ENCODE data around the gene DENND6B. TPM values are rescaled to one million over a fixed set of nuclear protein-coding genes. Genes with fewer than 3 reads are reported as not detected.

DENND6B gene
- total and polyA plus RNA-seq, 2 of the 13 experiments (the other 11 are each of a cell fraction or from before 2014, with no cell fraction given), result 0.95 to 3.8 TPM

GRCh38 chr22:50342651-50343540 lies 16.1 kb upstream of the DENND6B start, which contains the start of gene PPP6R2 (continued):
- TF ChIP-seq CREBL2 (CRISPR knock-in tag; IDR thresholded peaks at IDR 0.05; ENCODE audit: borderline replicate concordance), result no peak
- TF ChIP-seq ZSCAN5A (CRISPR knock-in tag; IDR thresholded peaks at IDR 0.05; ENCODE audit: borderline replicate concordance), result no peak
- no peak for TF ChIP-seq JARID2 (CRISPR knock-in tag; IDR thresholded peaks at IDR 0.05; ENCODE audit: insufficient replicate concordance)
- TF ChIP-seq MXD4 (CRISPR knock-in tag; IDR thresholded peaks at IDR 0.05), result no peak
- no peak for TF ChIP-seq MLXIP (CRISPR knock-in tag; IDR thresholded peaks at IDR 0.05; ENCODE audit: borderline replicate concordance)
- TF ChIP-seq DRAP1 (CRISPR knock-in tag; IDR thresholded peaks at IDR 0.05), result no peak
- TF ChIP-seq ZNF18 (CRISPR knock-in tag; IDR thresholded peaks at IDR 0.05; ENCODE audit: insufficient replicate concordance), result no peak
- TF ChIP-seq LRRFIP1 (CRISPR knock-in tag; conservative IDR thresholded peaks at IDR 0.05), result no peak
- no peak for TF ChIP-seq PRDM10 (CRISPR knock-in tag; IDR thresholded peaks at IDR 0.05; ENCODE audit: low read depth)
- no peak for TF ChIP-seq THYN1 (CRISPR knock-in tag; IDR thresholded peaks at IDR 0.05; ENCODE audit: borderline replicate concordance, low read depth)
- no peak; the same call in 1 of the 2 replicates for TF ChIP-seq TMF1 (CRISPR knock-in tag; IDR thresholded peaks at IDR 0.05; ENCODE audit: low read depth)
- no peak for TF ChIP-seq TP53 (CRISPR knock-in tag; conservative IDR thresholded peaks at IDR 0.05)
- no peak for TF ChIP-seq MAFF (IDR thresholded peaks at IDR 0.05; ENCODE audit: low read depth, low read length)
- no peak for TF ChIP-seq SUZ12 (IDR thresholded peaks at IDR 0.05; ENCODE audit: low read depth, low read length)

Data from HepG2 (cell line).